Activated B cell treated with CpG ODN at 0.5 μM for 24 hours (primary cell): Measurements from ENCODE around the gene CDCA4. TPM values are rescaled to one million over a fixed set of nuclear protein-coding genes. Genes with fewer than 3 reads are reported as not detected.

Experiments used
- ATAC-seq: fragments of 200-7000 bp; cut with Tn5 transposase; one replicate; pipeline ENCODE4 v1.10.0; 2021; ENCODE audit warnings: low read depth, mild to moderate bottlenecking, moderate library complexity
- CTCF ChIA-PET: fragments of 350-600 bp; sonication (Branson Sonifier 250); formaldehyde crosslinking; loops from one replicate; lab custom pipeline; 2021; ENCODE audit warnings: antibody characterized with exemption; lab: Charles Lee
- POLR2A ChIA-PET: fragments of 350-600 bp; sonication (Branson Sonifier 250); formaldehyde crosslinking; loops from one replicate; lab custom pipeline; 2021; ENCODE audit warnings: antibody characterized with exemption; lab: Charles Lee
- DNase-seq: peaks from one replicate; pipeline ENCODE4 v3.0.0; 2022
- H3K27ac Mint-ChIP-seq: one replicate; pipeline ENCODE4 v1.8.0; 2020; ENCODE audit warnings: mixed read lengths
- H3K27me3 Mint-ChIP-seq: one replicate; pipeline ENCODE4 v1.8.0; 2021; ENCODE audit warnings: mixed read lengths
- H3K36me3 Mint-ChIP-seq: one replicate; pipeline ENCODE4 v1.8.0; 2021; ENCODE audit warnings: low read depth, mixed read lengths
- H3K4me1 Mint-ChIP-seq: one replicate; pipeline ENCODE4 v1.8.0; 2021; ENCODE audit warnings: mixed read lengths
- H3K4me3 Mint-ChIP-seq: one replicate; pipeline ENCODE4 v1.8.0; 2020; ENCODE audit warnings: mild to moderate bottlenecking, mixed read lengths
- H3K9me3 Mint-ChIP-seq: one replicate; pipeline ENCODE4 v1.8.0; 2020; ENCODE audit warnings: mixed read lengths
- intact Hi-C: fragments of 100-400 bp; cut with micrococcal nuclease; formaldehyde crosslinking; loops from one replicate; pipeline ENCODE4 v1.15.1; 2024
- total RNA-seq: library from RNA; stranded (reverse); gene quantifications from 2 replicates; pipeline ENCODE4 v1.2.3, GENCODE V29; 2022
- TF ChIP-seq, protein P1 (sequence below): fragments of 200-600 bp; IDR thresholded peaks from one replicate; pipeline ENCODE4 v1.8.0; 2022; ENCODE audit warnings: antibody characterized with exemption, mild to moderate bottlenecking

The CDCA4 gene
- total RNA-seq, 1 donor from 2014 or later = 13.6 TPM

DNA sequence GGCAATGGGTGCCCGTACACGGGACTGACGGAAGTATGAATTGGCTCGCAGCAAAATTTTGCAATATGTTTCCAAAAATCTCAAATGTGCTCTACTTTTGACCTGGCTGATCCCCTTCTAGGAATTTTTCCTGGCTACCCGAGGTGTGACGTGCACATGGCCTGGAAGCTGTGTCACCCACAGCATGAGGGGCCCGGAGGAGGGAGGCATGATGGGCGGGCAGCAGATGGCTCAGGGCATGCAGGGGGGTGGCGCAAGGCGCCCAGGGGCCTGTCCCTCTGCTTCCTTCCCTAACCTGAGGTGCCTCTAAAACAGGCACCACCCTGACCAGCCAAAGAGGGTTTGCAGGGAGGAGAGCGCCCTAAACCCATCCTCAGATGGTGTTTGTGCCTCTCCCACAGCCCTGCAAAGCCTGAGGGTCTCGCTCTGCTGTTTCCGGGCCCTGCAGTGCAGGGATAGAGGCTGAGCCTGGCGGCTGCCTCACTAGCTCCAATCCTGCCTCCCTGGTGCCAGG is 37.7 kb upstream of the CDCA4 start:
- ATAC-seq = no peak

DNA sequence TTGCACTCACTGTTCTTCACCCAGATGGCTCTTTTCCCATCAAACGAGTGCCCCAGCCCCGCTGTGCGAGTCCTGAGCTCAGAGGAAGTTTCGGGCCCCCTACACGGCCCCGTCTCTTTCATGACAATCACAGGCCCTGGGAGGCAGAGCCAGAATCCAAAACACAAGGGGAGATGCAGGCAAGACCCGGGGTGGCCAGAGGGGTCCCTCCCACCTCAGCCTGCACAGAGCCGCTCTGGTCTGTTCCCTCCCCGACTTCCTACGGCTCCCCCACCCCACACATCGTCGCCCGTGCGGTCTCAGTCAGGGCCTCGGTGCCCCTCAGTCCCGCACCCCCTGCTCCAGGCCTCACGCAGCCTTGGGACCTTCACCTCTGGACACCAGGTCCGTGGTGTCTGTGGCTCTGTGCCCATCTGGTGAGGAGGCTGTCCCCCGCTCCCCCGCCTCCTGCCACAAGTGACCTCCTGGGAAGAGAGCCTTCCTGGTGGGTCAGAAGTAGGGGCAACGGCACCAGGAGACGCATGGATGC is 35.5 kb upstream of the CDCA4 start:
- intact Hi-C loops = no loop called here
- H3K9me3 Mint-ChIP-seq = no peaks in the 10 kb centered on the region
- no peak overlapping the region for H3K4me3 Mint-ChIP-seq
- POLR2A ChIA-PET = no interaction called here
- DNase-seq (no peak), ATAC-seq (no peak)
- peaks cover 61% of the 10 kb centered on the region for H3K36me3 Mint-ChIP-seq
- CTCF ChIA-PET = interaction anchor here (2.8 to 7.7 kb wide), 2 partner anchors 11 to 30 kb away, joined by 10 to 56 read pairs; no protein-coding TSS in a partner anchor
- H3K4me1 Mint-ChIP-seq = peaks cover 28% of the 10 kb centered on the region
- H3K27ac Mint-ChIP-seq = no peak overlapping the region
- TF ChIP-seq, protein P1, sequence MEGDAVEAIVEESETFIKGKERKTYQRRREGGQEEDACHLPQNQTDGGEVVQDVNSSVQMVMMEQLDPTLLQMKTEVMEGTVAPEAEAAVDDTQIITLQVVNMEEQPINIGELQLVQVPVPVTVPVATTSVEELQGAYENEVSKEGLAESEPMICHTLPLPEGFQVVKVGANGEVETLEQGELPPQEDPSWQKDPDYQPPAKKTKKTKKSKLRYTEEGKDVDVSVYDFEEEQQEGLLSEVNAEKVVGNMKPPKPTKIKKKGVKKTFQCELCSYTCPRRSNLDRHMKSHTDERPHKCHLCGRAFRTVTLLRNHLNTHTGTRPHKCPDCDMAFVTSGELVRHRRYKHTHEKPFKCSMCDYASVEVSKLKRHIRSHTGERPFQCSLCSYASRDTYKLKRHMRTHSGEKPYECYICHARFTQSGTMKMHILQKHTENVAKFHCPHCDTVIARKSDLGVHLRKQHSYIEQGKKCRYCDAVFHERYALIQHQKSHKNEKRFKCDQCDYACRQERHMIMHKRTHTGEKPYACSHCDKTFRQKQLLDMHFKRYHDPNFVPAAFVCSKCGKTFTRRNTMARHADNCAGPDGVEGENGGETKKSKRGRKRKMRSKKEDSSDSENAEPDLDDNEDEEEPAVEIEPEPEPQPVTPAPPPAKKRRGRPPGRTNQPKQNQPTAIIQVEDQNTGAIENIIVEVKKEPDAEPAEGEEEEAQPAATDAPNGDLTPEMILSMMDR = no peak
- H3K27me3 Mint-ChIP-seq = no peaks in the 10 kb centered on the region

More for the DNA sequence above, 37.7 kb upstream of the CDCA4 start:
- H3K27ac Mint-ChIP-seq = peak overlapping the region; percentile 65
- H3K27me3 Mint-ChIP-seq = no peaks in the 10 kb centered on the region
- intact Hi-C loops = loop anchor here (1.0 kb wide), 1 partner anchor 28 kb away; no protein-coding TSS in a partner anchor
- no peak overlapping the region for H3K4me3 Mint-ChIP-seq
- H3K36me3 Mint-ChIP-seq = peaks cover 48% of the 10 kb centered on the region
- H3K9me3 Mint-ChIP-seq = no peaks in the 10 kb centered on the region
- CTCF ChIA-PET = interaction anchor here (1.2 to 7.7 kb wide), 4 partner anchors 13 to 32 kb away, joined by 4 to 56 read pairs (median 9); no protein-coding TSS in a partner anchor
- TF ChIP-seq, protein P1 = no peak
- no peak for DNase-seq
- peaks cover 49% of the 10 kb centered on the region for H3K4me1 Mint-ChIP-seq
- POLR2A ChIA-PET = interaction anchor here (1.7 kb wide), 2 partner anchors 12 to 29 kb away, joined by 6 to 8 read pairs; no protein-coding TSS in a partner anchor

DNA sequence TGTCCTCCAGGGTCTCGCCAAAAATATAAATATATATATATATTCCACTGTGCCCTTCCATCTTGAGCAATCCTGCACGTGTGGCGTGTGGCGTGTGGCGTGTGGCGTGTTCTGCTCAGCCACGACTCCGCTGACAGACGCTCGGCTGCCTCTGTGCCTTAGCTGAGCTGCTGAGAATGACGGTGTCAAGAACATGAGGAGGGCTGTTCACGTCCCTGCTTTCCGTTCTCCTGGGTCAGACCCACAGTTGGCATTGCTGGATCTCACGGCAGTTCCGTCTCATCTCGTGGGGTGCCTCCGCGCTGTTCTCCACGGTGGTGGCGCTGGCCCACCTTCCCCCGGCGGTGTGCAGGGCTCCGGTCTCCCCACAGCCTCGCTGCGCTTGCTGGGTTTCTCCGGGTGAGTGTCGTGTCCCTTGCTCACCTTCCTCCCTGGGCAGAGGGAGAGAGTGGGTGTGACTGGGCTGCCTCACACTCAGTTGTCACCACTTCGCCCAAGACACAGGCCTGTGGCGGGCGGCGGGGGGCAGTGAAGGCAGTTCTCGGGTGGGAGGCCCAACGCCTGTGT is 34.9 kb upstream of the CDCA4 start:
- Mint-ChIP-seq H3K27me3 (no peaks in the 10 kb centered on the region), H3K36me3 (peaks cover 67% of the 10 kb centered on the region), H3K27ac (no peak overlapping the region), H3K4me3 (no peak overlapping the region), H3K9me3 (no peaks in the 10 kb centered on the region), H3K4me1 (peaks cover 25% of the 10 kb centered on the region)
- DNase-seq (no peak), ATAC-seq (no peak)
- intact Hi-C loops = no loop called here
- TF ChIP-seq, protein P1 = no peak
- CTCF ChIA-PET = no interaction called here
- POLR2A ChIA-PET = no interaction called here

DNA sequence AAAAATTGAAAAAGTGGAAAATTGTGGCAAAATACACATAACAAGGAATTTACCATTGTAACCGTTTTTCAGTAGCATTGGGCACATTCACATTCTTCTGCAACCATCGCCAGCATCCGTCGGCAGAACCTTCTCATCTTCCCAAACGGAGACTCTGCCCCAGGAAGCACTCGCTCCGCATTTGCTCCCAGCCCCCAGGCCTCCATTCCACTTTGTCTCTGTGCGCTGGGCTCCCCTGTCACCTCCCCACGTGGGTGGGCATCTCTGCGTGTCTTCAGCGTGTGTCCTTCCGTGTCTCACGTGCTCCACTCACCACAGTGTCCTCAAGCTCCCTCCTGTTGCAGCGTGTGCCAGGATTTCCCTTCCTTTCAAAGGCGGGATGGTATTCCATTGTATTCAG is 34.5 kb upstream of the CDCA4 start:
- no peaks in the 10 kb centered on the region for H3K9me3 Mint-ChIP-seq
- ATAC-seq (no peak), DNase-seq (no peak)
- H3K27ac Mint-ChIP-seq = no peak overlapping the region
- no peak overlapping the region for H3K4me3 Mint-ChIP-seq
- POLR2A ChIA-PET = no interaction called here
- TF ChIP-seq, protein P1 = no peak
- H3K27me3 Mint-ChIP-seq = no peaks in the 10 kb centered on the region
- peaks cover 70% of the 10 kb centered on the region for H3K36me3 Mint-ChIP-seq
- CTCF ChIA-PET = no interaction called here
- peaks cover 20% of the 10 kb centered on the region for H3K4me1 Mint-ChIP-seq
- intact Hi-C loops = no loop called here

- no peaks in the 10 kb centered on the region for H3K9me3 Mint-ChIP-seq
- DNase-seq = no peak
- CTCF ChIA-PET = interaction anchor here (0.9 kb wide), 1 partner anchor 33 kb away, joined by 3 read pairs; no protein-coding TSS in a partner anchor
- H3K4me1 Mint-ChIP-seq = peaks cover 7% of the 10 kb centered on the region
- POLR2A ChIA-PET = interaction anchor here (1.0 kb wide), 1 partner anchor 11 kb away, joined by 3 read pairs; the partner anchor contains the start of gene GPR132
- TF ChIP-seq, protein P1 = no peak
- no peak for ATAC-seq
- peaks cover 75% of the 10 kb centered on the region for H3K36me3 Mint-ChIP-seq
- H3K27ac Mint-ChIP-seq = no peak overlapping the region
- no peaks in the 10 kb centered on the region for H3K27me3 Mint-ChIP-seq
- intact Hi-C loops = no loop called here
- no peak overlapping the region for H3K4me3 Mint-ChIP-seq
Measured at GRCh38 chr14:105053996-105054395, 33.1 kb upstream of the CDCA4 start.
